ENCODE measurements around the gene HLA-DRB5.
A peak's percentile ranks its signal among the peaks of the same experiment; 100 is the strongest.
"Not testable (repeated sequence)": the region's sequence is repeated elsewhere in the genome, so short reads cannot be mapped to it uniquely, and the experiment has no call there.

HLA-DRB5 gene

DNA sequence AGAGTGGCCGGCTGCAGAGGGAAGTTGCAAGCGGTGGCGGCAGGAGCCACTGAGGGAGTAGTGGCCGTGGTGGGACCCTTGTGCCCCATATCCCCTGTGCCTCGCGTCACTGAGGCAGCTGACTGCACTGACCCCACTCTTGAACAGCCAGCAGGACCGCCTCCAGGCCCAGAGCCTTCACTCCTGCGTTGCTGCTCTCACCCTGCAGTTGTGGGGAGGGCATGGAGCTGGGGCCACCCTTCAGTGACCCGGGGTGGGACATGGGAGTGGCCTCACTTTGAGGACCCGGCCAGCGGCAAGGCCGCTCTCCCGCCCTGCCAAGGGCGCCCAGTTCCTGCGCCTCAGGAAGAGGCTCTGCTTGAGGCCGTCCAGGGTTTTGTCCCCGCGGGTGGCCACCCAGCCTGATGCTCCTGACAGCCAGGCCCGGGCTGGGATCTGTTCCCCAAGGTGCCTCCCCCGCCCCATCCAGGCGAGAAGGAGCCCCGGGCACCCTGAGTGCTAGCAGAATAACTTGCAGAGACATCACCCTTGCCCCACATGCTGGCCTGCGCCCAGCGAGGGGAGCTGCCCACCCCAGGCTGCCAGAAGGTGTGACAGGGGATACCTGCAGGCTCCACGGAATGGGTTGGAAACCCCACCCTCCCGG is 46.0 kb downstream of the HLA-DRB5 start:
- Histone ChIP-seq H3K36me3 (ENCODE audit: control insufficient read depth in 1 of 2, insufficient read depth in 2 of 2, low read length in 2 of 2) (no peaks in the 10 kb centered on the region), H3K4me1 (ENCODE audit: control insufficient read depth in 1 of 2, insufficient read depth in 2 of 2, low read length in 2 of 2) (no peaks in the 10 kb centered on the region), H2BK5ac (ENCODE audit: low read depth, low read length, poor library complexity) (no peak overlapping the region), H4K91ac (ENCODE audit: low read depth, low read length) (no peak overlapping the region), H3K23ac (ENCODE audit: low read length) (no peak overlapping the region), H3K4ac (ENCODE audit: low read depth, low read length) (no peak overlapping the region), H3K4me3 (ENCODE audit: low read depth, low read length) (no peak overlapping the region), H3K9ac (ENCODE audit: low read length) (no peak overlapping the region), H3K79me1 (ENCODE audit: low read length) (no peaks in the 10 kb centered on the region), H2BK12ac (ENCODE audit: low read length) (no peak overlapping the region), H2AFZ (ENCODE audit: insufficient read depth, low read length, poor library complexity) (no peak overlapping the region), H2BK120ac (ENCODE audit: insufficient read depth, low read length, poor library complexity) (no peak overlapping the region), H3K79me2 (ENCODE audit: control insufficient read depth, insufficient read depth, low read length, poor library complexity) (no peaks in the 10 kb centered on the region), H3K27me3 (ENCODE audit: insufficient read depth, low read length) (no peaks in the 10 kb centered on the region), H3K27ac (ENCODE audit: low read depth, low read length) (no peak overlapping the region), H4K8ac (ENCODE audit: low read depth, low read length) (no peak overlapping the region), H3K14ac (ENCODE audit: low read length) (no peak overlapping the region), H3K4me2 (ENCODE audit: low read length) (no peak overlapping the region), H2AK5ac (ENCODE audit: low read length) (no peak overlapping the region), H4K12ac (ENCODE audit: low read depth, low read length) (no peak overlapping the region), H3K18ac (ENCODE audit: low read length) (no peak overlapping the region), H3K9me3 (ENCODE audit: insufficient read depth, low read depth, low read length) (no peaks in the 10 kb centered on the region)
- no CpG with 5 or more reads among the region's 26 CpGs for WGBS (ENCODE audit: extremely low coverage, insufficient coverage, insufficient read length)
- DNase-seq: no peak

DNA sequence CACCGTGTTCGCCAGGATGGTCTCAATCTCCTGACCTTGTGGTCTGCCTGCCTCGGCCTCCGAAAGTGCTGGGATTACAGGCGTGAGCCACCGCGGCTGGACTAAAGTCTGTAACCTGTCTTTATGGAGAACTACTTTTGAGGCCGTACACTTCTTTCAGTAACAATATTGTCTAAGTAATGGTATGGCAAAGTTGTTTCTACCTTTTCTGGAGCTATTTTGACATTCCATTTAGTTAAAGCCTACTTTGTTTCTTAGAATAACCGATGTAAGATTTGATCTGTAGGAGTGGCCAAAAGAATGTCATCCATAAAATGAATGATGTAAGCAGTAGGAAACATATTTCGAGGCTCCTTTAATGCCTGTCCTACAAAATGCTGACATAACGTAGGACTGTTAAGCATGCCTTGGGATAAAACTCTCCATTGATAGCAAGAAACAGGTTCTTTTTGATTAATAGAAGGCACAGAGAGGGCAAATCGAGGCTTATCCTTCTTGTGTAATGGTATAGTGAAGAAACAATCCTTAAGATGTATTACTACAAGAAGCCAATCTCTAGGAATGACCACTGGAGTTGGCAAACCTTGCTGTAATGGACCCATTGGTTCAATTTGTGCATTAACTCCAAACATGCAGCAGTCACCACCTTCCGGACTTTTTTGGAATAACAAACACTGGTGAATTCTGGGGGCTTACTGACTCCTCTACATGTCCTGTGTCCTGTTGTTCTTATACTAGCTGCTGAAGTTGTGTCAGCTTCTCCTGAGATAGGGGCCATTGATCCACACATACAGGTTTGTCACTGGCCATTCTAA is 54.5 kb downstream of the HLA-DRB5 start:
- Histone ChIP-seq H3K4me3 (ENCODE audit: low read depth, low read length) (no peak overlapping the region), H2AK5ac (ENCODE audit: low read length) (no peak overlapping the region), H2BK12ac (ENCODE audit: low read length) (no peak overlapping the region), H3K4ac (ENCODE audit: low read depth, low read length) (no peak overlapping the region), H3K9ac (ENCODE audit: low read length) (no peak overlapping the region), H4K12ac (ENCODE audit: low read depth, low read length) (no peak overlapping the region), H3K27me3 (ENCODE audit: insufficient read depth, low read length) (no peaks in the 10 kb centered on the region), H3K23ac (ENCODE audit: low read length) (no peak overlapping the region), H3K79me1 (ENCODE audit: low read length) (no peaks in the 10 kb centered on the region), H3K18ac (ENCODE audit: low read length) (no peak overlapping the region), H3K36me3 (ENCODE audit: control insufficient read depth in 1 of 2, insufficient read depth in 2 of 2, low read length in 2 of 2) (no peaks in the 10 kb centered on the region), H3K9me3 (ENCODE audit: insufficient read depth, low read depth, low read length) (no peaks in the 10 kb centered on the region), H2BK120ac (ENCODE audit: insufficient read depth, low read length, poor library complexity) (no peak overlapping the region), H3K4me2 (ENCODE audit: low read length) (no peak overlapping the region), H4K8ac (ENCODE audit: low read depth, low read length) (no peak overlapping the region), H3K27ac (ENCODE audit: low read depth, low read length) (no peak overlapping the region), H4K91ac (ENCODE audit: low read depth, low read length) (no peak overlapping the region), H2BK5ac (ENCODE audit: low read depth, low read length, poor library complexity) (no peak overlapping the region), H3K14ac (ENCODE audit: low read length) (no peak overlapping the region), H3K79me2 (ENCODE audit: control insufficient read depth, insufficient read depth, low read length, poor library complexity) (no peaks in the 10 kb centered on the region), H2AFZ (ENCODE audit: insufficient read depth, low read length, poor library complexity) (no peak overlapping the region), H3K4me1 (ENCODE audit: control insufficient read depth in 1 of 2, insufficient read depth in 2 of 2, low read length in 2 of 2) (no peaks in the 10 kb centered on the region)
- WGBS (ENCODE audit: extremely low coverage, insufficient coverage, insufficient read length): no CpG with 5 or more reads among the region's 13 CpGs
- DNase-seq: no peak

- H4K12ac ChIP-seq (ENCODE audit: low read depth, low read length); H3K9ac ChIP-seq (ENCODE audit: low read length); H3K23ac ChIP-seq (ENCODE audit: low read length); H2AK5ac ChIP-seq (ENCODE audit: low read length); H3K18ac ChIP-seq (ENCODE audit: low read length); H3K4me2 ChIP-seq (ENCODE audit: low read length); H4K91ac ChIP-seq (ENCODE audit: low read depth, low read length); H3K9me3 ChIP-seq (ENCODE audit: insufficient read depth, low read depth, low read length); H3K36me3 ChIP-seq (ENCODE audit: control insufficient read depth in 1 of 2, insufficient read depth in 2 of 2, low read length in 2 of 2); H2BK12ac ChIP-seq (ENCODE audit: low read length); H2BK5ac ChIP-seq (ENCODE audit: low read depth, low read length, poor library complexity); H3K79me2 ChIP-seq (ENCODE audit: control insufficient read depth, insufficient read depth, low read length, poor library complexity); H3K14ac ChIP-seq (ENCODE audit: low read length); H3K27ac ChIP-seq (ENCODE audit: low read depth, low read length); H2BK120ac ChIP-seq (ENCODE audit: insufficient read depth, low read length, poor library complexity); H3K79me1 ChIP-seq (ENCODE audit: low read length); H4K8ac ChIP-seq (ENCODE audit: low read depth, low read length); H3K4me1 ChIP-seq (ENCODE audit: control insufficient read depth in 1 of 2, insufficient read depth in 2 of 2, low read length in 2 of 2); H2AFZ ChIP-seq (ENCODE audit: insufficient read depth, low read length, poor library complexity); H3K27me3 ChIP-seq (ENCODE audit: insufficient read depth, low read length); H3K4me3 ChIP-seq (ENCODE audit: low read depth, low read length); H3K4ac ChIP-seq (ENCODE audit: low read depth, low read length): not testable (repeated sequence)
- WGBS (ENCODE audit: extremely low coverage, insufficient coverage, insufficient read length): no CpG with 5 or more reads among the region's 10 CpGs
- peak in 1 of 2 donors; percentile 14 for DNase-seq
Measured at GRCh38 chr6:32473376-32474348, 56.4 kb downstream of the HLA-DRB5 start.

DNA sequence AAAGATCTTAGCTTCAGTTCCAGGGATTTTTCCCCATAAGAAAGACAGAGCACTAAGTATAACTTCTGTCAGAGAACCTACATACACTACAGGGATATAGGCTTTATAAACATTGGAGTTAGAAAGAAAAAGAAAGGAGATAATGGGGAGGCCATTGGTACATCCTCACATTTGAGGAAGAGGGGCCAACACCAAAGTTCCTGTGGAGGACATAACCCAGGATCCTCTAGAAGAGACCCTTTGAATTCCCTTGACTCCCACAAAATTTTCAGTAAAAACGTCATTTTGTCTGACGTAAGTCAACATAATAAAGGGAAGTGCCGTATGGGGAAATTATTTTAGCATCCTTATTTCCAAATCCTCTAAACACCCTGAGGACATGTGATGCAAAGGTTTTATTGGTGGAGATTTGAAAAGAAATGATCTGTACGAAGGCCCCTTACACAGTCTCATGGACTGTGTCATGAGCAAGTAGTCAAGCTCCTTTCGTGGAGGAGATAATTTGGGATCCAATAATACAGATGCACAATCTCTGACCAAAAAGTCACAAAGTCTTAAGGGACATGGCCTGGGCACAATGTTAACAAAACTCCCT is 57.2 kb downstream of the HLA-DRB5 start:
- Histone ChIP-seq H4K91ac (ENCODE audit: low read depth, low read length) (no peak overlapping the region), H2AK5ac (ENCODE audit: low read length) (no peak overlapping the region), H3K9ac (ENCODE audit: low read length) (no peak overlapping the region), H3K79me2 (ENCODE audit: control insufficient read depth, insufficient read depth, low read length, poor library complexity) (no peaks in the 10 kb centered on the region), H3K9me3 (ENCODE audit: insufficient read depth, low read depth, low read length) (no peaks in the 10 kb centered on the region), H2AFZ (ENCODE audit: insufficient read depth, low read length, poor library complexity) (no peak overlapping the region), H3K4me1 (ENCODE audit: control insufficient read depth in 1 of 2, insufficient read depth in 2 of 2, low read length in 2 of 2) (no peaks in the 10 kb centered on the region), H2BK120ac (ENCODE audit: insufficient read depth, low read length, poor library complexity) (no peak overlapping the region), H4K8ac (ENCODE audit: low read depth, low read length) (no peak overlapping the region), H3K23ac (ENCODE audit: low read length) (no peak overlapping the region), H4K12ac (ENCODE audit: low read depth, low read length) (no peak overlapping the region), H2BK12ac (ENCODE audit: low read length) (no peak overlapping the region), H3K4me2 (ENCODE audit: low read length) (no peak overlapping the region), H2BK5ac (ENCODE audit: low read depth, low read length, poor library complexity) (no peak overlapping the region), H3K27ac (ENCODE audit: low read depth, low read length) (no peak overlapping the region), H3K18ac (ENCODE audit: low read length) (no peak overlapping the region), H3K4ac (ENCODE audit: low read depth, low read length) (no peak overlapping the region), H3K14ac (ENCODE audit: low read length) (no peak overlapping the region), H3K27me3 (ENCODE audit: insufficient read depth, low read length) (no peaks in the 10 kb centered on the region), H3K4me3 (ENCODE audit: low read depth, low read length) (no peak overlapping the region), H3K36me3 (ENCODE audit: control insufficient read depth in 1 of 2, insufficient read depth in 2 of 2, low read length in 2 of 2) (no peaks in the 10 kb centered on the region), H3K79me1 (ENCODE audit: low read length) (no peaks in the 10 kb centered on the region)
- DNase-seq: peak in 1 of 2 donors; percentile 32
- no CpG with 5 or more reads among the region's 5 CpGs for WGBS (ENCODE audit: extremely low coverage, insufficient coverage, insufficient read length)

Data from trophoblast cell (in vitro differentiated cells and primary cell).